ENCODE data around the gene COL5A2.

The COL5A2 gene

DNA sequence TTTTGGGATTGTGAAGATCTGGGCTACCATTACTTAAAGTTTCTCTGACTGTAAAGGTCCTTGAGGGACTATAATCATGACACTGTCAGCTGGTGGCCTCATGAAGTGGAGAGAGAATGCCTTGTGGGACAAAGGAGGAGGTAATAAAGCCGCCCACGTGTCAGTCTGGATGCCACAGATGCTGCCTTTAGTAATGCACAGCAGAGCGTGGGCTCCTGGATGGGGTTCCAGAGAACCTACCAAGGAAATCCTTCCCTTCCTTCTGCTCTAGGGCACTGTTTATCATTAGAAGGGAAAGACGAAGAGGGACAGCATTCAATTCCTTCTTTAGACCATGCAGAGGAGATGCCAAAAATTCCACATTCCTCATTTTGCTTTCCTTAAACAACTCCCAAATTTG is 63.5 kb downstream of the COL5A2 start:
- ChIA-PET CTCF (interaction anchor here (0.8 to 1.3 kb wide), 2 partner anchors 15 to 287 kb away, joined by 3 read pairs; no protein-coding TSS in a partner anchor), POLR2A (no interaction called here)
- no peak for DNase-seq (ENCODE audit: extremely low spot score)
- TF ChIP-seq, protein P1, sequence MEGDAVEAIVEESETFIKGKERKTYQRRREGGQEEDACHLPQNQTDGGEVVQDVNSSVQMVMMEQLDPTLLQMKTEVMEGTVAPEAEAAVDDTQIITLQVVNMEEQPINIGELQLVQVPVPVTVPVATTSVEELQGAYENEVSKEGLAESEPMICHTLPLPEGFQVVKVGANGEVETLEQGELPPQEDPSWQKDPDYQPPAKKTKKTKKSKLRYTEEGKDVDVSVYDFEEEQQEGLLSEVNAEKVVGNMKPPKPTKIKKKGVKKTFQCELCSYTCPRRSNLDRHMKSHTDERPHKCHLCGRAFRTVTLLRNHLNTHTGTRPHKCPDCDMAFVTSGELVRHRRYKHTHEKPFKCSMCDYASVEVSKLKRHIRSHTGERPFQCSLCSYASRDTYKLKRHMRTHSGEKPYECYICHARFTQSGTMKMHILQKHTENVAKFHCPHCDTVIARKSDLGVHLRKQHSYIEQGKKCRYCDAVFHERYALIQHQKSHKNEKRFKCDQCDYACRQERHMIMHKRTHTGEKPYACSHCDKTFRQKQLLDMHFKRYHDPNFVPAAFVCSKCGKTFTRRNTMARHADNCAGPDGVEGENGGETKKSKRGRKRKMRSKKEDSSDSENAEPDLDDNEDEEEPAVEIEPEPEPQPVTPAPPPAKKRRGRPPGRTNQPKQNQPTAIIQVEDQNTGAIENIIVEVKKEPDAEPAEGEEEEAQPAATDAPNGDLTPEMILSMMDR (IDR thresholded peaks at IDR 0.05; ENCODE audit: control extremely low read depth, extremely low read depth, low read depth, missing control alignments): no peak

GRCh38 chr2:189115126-189115525 is 64.4 kb downstream of the COL5A2 start:
- DNase-seq (ENCODE audit: extremely low spot score): no peak
- ChIA-PET CTCF (interaction anchor here (0.8 kb wide), 1 partner anchor 288 kb away, joined by 3 read pairs; no protein-coding TSS in a partner anchor), POLR2A (no interaction called here)
- TF ChIP-seq, protein P1 (IDR thresholded peaks at IDR 0.05; ENCODE audit: control extremely low read depth, extremely low read depth, low read depth, missing control alignments): no peak

DNA sequence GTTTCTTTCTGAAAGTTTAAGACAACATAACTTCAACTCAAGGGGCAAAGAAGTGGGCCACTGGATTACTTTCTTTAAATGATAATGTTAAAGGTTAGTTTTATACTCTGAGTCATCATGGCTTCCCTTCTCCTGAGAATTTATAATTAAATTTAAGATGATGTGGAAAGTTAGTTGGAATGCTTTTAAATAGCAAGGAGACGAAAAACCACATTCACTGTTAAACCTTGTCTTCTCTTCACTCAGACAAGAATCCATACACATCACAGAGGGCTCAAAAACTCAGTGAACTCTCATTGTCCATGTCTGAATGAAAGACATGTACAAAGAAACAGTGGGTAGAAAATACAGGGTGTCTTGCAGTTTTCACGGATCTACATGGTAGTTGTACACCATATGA is 65.6 kb downstream of the COL5A2 start:
- ChIA-PET POLR2A (no interaction called here), CTCF (interaction anchor here (1.5 kb wide), 1 partner anchor 8 kb away, joined by 4 read pairs; no protein-coding TSS in a partner anchor)
- no peak for DNase-seq (ENCODE audit: extremely low spot score)
- TF ChIP-seq, protein P1 (IDR thresholded peaks at IDR 0.05; ENCODE audit: control extremely low read depth, extremely low read depth, low read depth, missing control alignments): no peak

- ChIA-PET POLR2A (no interaction called here), CTCF (no interaction called here)
- no peak for DNase-seq (ENCODE audit: extremely low spot score)
- TF ChIP-seq, protein P1 (IDR thresholded peaks at IDR 0.05; ENCODE audit: control extremely low read depth, extremely low read depth, low read depth, missing control alignments): no peak
These were observed 68.4 kb downstream of the COL5A2 start for GRCh38 chr2:189111063-189111715.

- ChIA-PET CTCF (no interaction called here), POLR2A (no interaction called here)
- DNase-seq (ENCODE audit: extremely low spot score): no peak
- TF ChIP-seq, protein P1 (IDR thresholded peaks at IDR 0.05; ENCODE audit: control extremely low read depth, extremely low read depth, low read depth, missing control alignments): no peak
These were observed 69.6 kb downstream of the COL5A2 start for GRCh38 chr2:189109921-189110397.

DNA sequence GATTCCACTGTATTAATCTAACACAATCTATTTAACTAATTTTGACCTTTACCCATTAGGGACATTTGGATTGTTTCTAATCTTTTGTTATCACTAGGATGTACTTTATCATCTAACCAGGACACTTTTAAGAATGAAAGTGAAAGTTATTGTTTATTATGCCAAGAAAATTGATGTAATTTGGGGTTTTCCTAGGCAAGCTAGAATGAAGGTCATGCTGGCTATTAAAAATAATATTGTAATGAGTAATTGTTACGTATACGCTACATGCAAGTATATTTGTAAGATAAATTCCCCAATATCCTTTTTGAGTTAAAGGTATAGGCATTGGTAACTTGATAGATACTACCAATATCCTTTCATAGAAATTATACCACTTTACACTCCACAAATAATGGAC is 74.6 kb downstream of the COL5A2 start:
- POLR2A ChIA-PET: no interaction called here
- CTCF ChIA-PET: interaction anchor here (1.1 to 1.5 kb wide), 3 partner anchors 10 to 13 kb away, joined by 3 to 5 read pairs (median 3); no protein-coding TSS in a partner anchor
- no peak for DNase-seq (ENCODE audit: extremely low spot score)
- TF ChIP-seq, protein P1 (IDR thresholded peaks at IDR 0.05; ENCODE audit: control extremely low read depth, extremely low read depth, low read depth, missing control alignments): no peak

Measured in GM10248 (cell line).